Astrocyte (in vitro differentiated cells and primary cell): ENCODE data around the gene ENTPD8. TPM values are rescaled to one million over a fixed set of nuclear protein-coding genes. Genes with fewer than 3 reads are reported as not detected.

Experiments used
- DNase-seq: peaks from one replicate; pipeline ENCODE4 v3.0.0-alpha.2; 2010; ENCODE audit warnings: low read depth
- FAIRE-seq: peaks from 2 replicates; lab custom pipeline; 2011; peaks lifted over from hg19 to GRCh38; lab: Jason Lieb, UNC
- H2AFZ ChIP-seq: 2 replicates; pipeline ENCODE4 v1.6.0; 2012; ENCODE audit warnings: low read depth, low read length, inconsistent platforms
- H3K27ac ChIP-seq: 2 replicates; pipeline ENCODE4 v1.5.1; 2011; ENCODE audit warnings: low read depth, low read length, inconsistent platforms
- H3K27me3 ChIP-seq: 2 replicates; pipeline ENCODE4 v1.6.0; 2011; ENCODE audit warnings: low read length, inconsistent platforms; ENCODE audit not compliant: insufficient read depth
- H3K36me3 ChIP-seq: 2 replicates; pipeline ENCODE4 v1.5.1; 2011; ENCODE audit warnings: low read length, inconsistent platforms; ENCODE audit not compliant: insufficient read depth
- H3K4me1 ChIP-seq: 2 replicates; pipeline ENCODE4 v1.5.1; 2011; ENCODE audit warnings: low read length, inconsistent platforms; ENCODE audit not compliant: insufficient read depth
- H3K4me2 ChIP-seq: 2 replicates; pipeline ENCODE4 v1.6.0; 2012; ENCODE audit warnings: low read length, inconsistent platforms
- H3K4me3 ChIP-seq: 2 replicates; pipeline ENCODE4 v1.5.1; 2011; ENCODE audit warnings: low read depth, mild to moderate bottlenecking, low read length, inconsistent platforms; ENCODE audit not compliant: insufficient read depth
- H3K79me2 ChIP-seq: 2 replicates; pipeline ENCODE4 v1.6.0; 2012; ENCODE audit warnings: mild to moderate bottlenecking, low read length, inconsistent platforms; ENCODE audit not compliant: insufficient read depth
- H3K9ac ChIP-seq: 2 replicates; pipeline ENCODE4 v1.6.0; 2012; ENCODE audit warnings: mild to moderate bottlenecking, low read length, inconsistent platforms
- H3K9me3 ChIP-seq: 2 replicates; pipeline ENCODE4 v1.5.1; 2012; ENCODE audit warnings: low read depth, mild to moderate bottlenecking, low read length, inconsistent platforms; ENCODE audit not compliant: insufficient read depth
- H4K20me1 ChIP-seq: 2 replicates; pipeline ENCODE4 v1.6.0; 2012; ENCODE audit warnings: low read length, inconsistent platforms; ENCODE audit not compliant: insufficient read depth
- H3K27ac Mint-ChIP-seq: one replicate; pipeline ENCODE4 v1.8.0; 2021; ENCODE audit warnings: mild to moderate bottlenecking, mixed read lengths; ENCODE audit not compliant: unreplicated experiment
- H3K27me3 Mint-ChIP-seq: one replicate; pipeline ENCODE4 v1.8.0; 2021; ENCODE audit warnings: low read depth, mixed read lengths; ENCODE audit not compliant: unreplicated experiment
- H3K36me3 Mint-ChIP-seq: one replicate; pipeline ENCODE4 v1.8.0; 2021; ENCODE audit warnings: low read depth, mixed read lengths; ENCODE audit not compliant: unreplicated experiment
- H3K4me1 Mint-ChIP-seq: one replicate; pipeline ENCODE4 v1.8.0; 2021; ENCODE audit warnings: low read depth, mixed read lengths; ENCODE audit not compliant: unreplicated experiment
- H3K4me3 Mint-ChIP-seq: one replicate; pipeline ENCODE4 v1.8.0; 2021; ENCODE audit warnings: mild to moderate bottlenecking, moderate library complexity, mixed read lengths; ENCODE audit not compliant: unreplicated experiment
- H3K9me3 Mint-ChIP-seq: one replicate; pipeline ENCODE4 v1.8.0; 2021; ENCODE audit warnings: mild to moderate bottlenecking, mixed read lengths; ENCODE audit not compliant: unreplicated experiment
- EZH2 ChIP-seq: IDR thresholded peaks from 2 replicates; pipeline ENCODE4 v1.6.1; 2012; ENCODE audit warnings: mild to moderate bottlenecking, low read length, inconsistent platforms; ENCODE audit not compliant: insufficient read depth
- total RNA-seq: library from RNA; stranded (reverse); gene quantifications from 2 replicates; pipeline ENCODE4 v1.2.1, GENCODE V29; 2021
- TF ChIP-seq, protein P1 (sequence below): IDR thresholded peaks from 2 replicates; pipeline ENCODE4 v1.5.1; 2011; ENCODE audit warnings: low read depth, mild to moderate bottlenecking, inconsistent platforms, low read length, moderate library complexity; ENCODE audit not compliant: insufficient read depth

ENTPD8 gene
- total RNA-seq, 1 donor from 2014 or later: 0.11 TPM

DNA sequence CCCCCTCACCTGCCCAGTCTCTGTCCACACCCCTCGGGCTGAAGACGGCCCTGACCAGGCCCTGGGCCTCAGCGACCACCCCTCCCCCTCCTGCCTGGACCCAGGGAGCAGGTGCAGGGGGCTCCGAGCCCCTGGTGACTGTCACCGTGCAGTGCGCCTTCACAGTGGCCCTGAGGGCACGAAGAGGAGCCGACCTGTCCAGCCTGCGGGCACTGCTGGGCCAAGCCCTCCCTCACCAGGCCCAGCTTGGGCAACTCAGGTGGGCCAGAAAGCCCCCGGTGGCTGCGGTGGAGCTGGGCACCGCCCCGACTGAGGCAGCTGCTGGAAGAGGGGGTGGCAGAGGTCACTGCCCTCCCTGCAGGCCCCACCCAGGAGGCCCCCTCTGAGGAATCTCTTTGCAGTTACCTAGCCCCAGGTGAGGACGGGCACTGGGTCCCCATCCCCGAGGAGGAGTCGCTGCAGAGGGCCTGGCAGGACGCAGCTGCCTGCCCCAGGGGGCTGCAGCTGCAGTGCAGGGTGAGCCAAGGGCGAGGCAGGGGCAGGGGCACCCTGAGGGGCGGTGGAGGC, 7.7 kb downstream of the ENTPD8 start:
- H3K27ac ChIP-seq: no peak overlapping the region
- Mint-ChIP-seq H3K9me3 (no peaks in the 10 kb centered on the region), H3K4me3 (no peak overlapping the region), H3K36me3 (no peaks in the 10 kb centered on the region), H3K27me3 (peaks cover 5% of the 10 kb centered on the region), H3K4me1 (no peaks in the 10 kb centered on the region), H3K27ac (no peak overlapping the region)
- no peak overlapping the region for H3K4me3 ChIP-seq
- H3K79me2 ChIP-seq: no peaks in the 10 kb centered on the region
- H3K27me3 ChIP-seq: no peaks in the 10 kb centered on the region
- no peaks in the 10 kb centered on the region for H3K9me3 ChIP-seq
- DNase-seq: no peak
- FAIRE-seq: no peak
- H3K9ac ChIP-seq: no peak overlapping the region
- H3K4me1 ChIP-seq: peaks cover 7% of the 10 kb centered on the region
- H3K4me2 ChIP-seq: no peak overlapping the region
- TF ChIP-seq, protein P1, sequence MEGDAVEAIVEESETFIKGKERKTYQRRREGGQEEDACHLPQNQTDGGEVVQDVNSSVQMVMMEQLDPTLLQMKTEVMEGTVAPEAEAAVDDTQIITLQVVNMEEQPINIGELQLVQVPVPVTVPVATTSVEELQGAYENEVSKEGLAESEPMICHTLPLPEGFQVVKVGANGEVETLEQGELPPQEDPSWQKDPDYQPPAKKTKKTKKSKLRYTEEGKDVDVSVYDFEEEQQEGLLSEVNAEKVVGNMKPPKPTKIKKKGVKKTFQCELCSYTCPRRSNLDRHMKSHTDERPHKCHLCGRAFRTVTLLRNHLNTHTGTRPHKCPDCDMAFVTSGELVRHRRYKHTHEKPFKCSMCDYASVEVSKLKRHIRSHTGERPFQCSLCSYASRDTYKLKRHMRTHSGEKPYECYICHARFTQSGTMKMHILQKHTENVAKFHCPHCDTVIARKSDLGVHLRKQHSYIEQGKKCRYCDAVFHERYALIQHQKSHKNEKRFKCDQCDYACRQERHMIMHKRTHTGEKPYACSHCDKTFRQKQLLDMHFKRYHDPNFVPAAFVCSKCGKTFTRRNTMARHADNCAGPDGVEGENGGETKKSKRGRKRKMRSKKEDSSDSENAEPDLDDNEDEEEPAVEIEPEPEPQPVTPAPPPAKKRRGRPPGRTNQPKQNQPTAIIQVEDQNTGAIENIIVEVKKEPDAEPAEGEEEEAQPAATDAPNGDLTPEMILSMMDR: no peak
- no peak for TF ChIP-seq EZH2
- no peaks in the 10 kb centered on the region for H3K36me3 ChIP-seq
- H2AFZ ChIP-seq: no peak overlapping the region
- no peaks in the 10 kb centered on the region for H4K20me1 ChIP-seq

DNA sequence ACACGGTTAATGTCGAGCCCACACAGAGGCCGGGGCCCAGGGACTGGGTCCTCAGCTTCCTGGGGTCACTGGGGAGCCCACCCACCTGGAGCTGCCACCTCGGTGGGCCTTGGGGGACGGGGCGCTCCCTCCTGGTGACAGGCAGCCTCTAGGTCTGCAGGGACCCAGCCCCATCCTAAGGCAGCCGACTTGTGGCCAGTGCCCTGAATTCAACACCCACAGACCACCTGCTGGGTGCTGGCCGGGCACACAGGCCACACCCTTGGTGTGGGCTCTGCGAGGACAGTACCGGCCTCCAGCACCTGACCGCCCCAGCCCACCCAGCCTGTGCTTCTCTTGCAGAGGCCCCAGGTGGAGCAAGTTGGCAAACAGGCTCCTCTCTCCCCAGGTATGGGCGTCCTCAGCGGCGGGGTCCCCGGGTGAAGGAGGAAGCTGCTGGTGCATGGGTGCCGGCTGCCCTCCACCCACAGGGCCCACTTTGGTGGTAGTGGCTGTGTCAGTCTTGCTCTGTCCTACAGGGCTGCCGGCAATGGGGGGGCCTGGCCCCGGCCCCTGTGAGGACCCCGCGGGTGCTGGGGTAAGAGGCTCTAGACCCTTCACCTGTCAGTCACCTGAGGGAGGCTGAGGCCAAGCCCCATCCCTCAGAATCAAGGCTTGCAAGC, 8.3 kb downstream of the ENTPD8 start:
- no peaks in the 10 kb centered on the region for H3K36me3 Mint-ChIP-seq
- TF ChIP-seq EZH2: no peak
- TF ChIP-seq, protein P1: no peak
- H3K36me3 ChIP-seq: no peaks in the 10 kb centered on the region
- H3K27me3 ChIP-seq: no peaks in the 10 kb centered on the region
- H3K79me2 ChIP-seq: no peaks in the 10 kb centered on the region
- no peak overlapping the region for H2AFZ ChIP-seq
- H3K27ac ChIP-seq: no peak overlapping the region
- H4K20me1 ChIP-seq: no peaks in the 10 kb centered on the region
- DNase-seq: no peak
- FAIRE-seq: no peak
- H3K4me3 Mint-ChIP-seq: no peak overlapping the region
- peaks cover 7% of the 10 kb centered on the region for H3K4me1 ChIP-seq
- no peak overlapping the region for H3K4me2 ChIP-seq
- H3K9me3 ChIP-seq: no peaks in the 10 kb centered on the region
- peaks cover 5% of the 10 kb centered on the region for H3K27me3 Mint-ChIP-seq
- no peak overlapping the region for H3K4me3 ChIP-seq
- H3K27ac Mint-ChIP-seq: no peak overlapping the region
- no peaks in the 10 kb centered on the region for H3K4me1 Mint-ChIP-seq
- no peaks in the 10 kb centered on the region for H3K9me3 Mint-ChIP-seq
- H3K9ac ChIP-seq: no peak overlapping the region

DNA sequence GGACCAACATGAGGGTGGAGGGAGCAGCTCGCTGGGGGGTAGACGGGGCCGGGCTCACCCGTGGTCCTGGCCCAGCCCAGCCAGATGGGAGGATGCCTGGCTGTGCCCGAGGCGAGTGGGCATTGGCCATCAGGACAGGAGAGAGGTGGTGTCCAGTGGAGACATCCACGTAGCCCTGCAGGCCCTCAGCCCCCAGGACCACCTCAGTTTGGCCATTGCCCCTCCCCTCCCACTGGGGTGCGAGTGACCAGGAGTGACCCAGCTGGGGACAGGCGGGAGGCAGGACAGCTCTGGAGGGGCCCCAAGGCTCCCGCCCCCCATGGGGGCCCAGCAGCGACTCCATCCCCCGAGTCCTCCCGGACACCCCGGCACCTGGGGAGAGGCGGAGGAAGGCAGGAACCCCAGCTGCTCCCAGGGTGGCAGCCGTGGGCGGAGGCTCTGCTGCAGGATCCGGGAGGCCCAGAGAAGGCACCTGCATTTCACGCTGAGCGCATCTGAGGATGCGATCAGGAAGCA, 9.7 kb downstream of the ENTPD8 start:
- H3K4me1 ChIP-seq: peaks cover 7% of the 10 kb centered on the region
- no peak overlapping the region for H2AFZ ChIP-seq
- DNase-seq (no peak), FAIRE-seq (no peak)
- H3K27me3 ChIP-seq: no peaks in the 10 kb centered on the region
- Mint-ChIP-seq H3K27me3 (peaks cover 5% of the 10 kb centered on the region), H3K4me3 (no peak overlapping the region), H3K9me3 (no peaks in the 10 kb centered on the region), H3K36me3 (no peaks in the 10 kb centered on the region), H3K4me1 (no peaks in the 10 kb centered on the region), H3K27ac (no peak overlapping the region)
- H3K9ac ChIP-seq: no peak overlapping the region
- no peak overlapping the region for H3K27ac ChIP-seq
- no peak overlapping the region for H3K4me3 ChIP-seq
- H3K79me2 ChIP-seq: no peaks in the 10 kb centered on the region
- H3K9me3 ChIP-seq: no peaks in the 10 kb centered on the region
- no peaks in the 10 kb centered on the region for H3K36me3 ChIP-seq
- no peaks in the 10 kb centered on the region for H4K20me1 ChIP-seq
- no peak overlapping the region for H3K4me2 ChIP-seq
- TF ChIP-seq, protein P1: no peak
